Tongue (tissue), 2 donors: ENCODE results near the gene EXO1. TPM values are rescaled to one million over a fixed set of nuclear protein-coding genes. Genes with fewer than 3 reads are reported as not detected.

Source experiments
- DNase-seq: peaks from one replicate; pipeline ENCODE4 v3.0.0-alpha.2; 2015
- total RNA-seq: library from RNA; depleted of rRNA; stranded (reverse); fragments of >200 nt; gene quantifications from one replicate; pipeline ENCODE4 v1.2.3, GENCODE V29; 2014

EXO1 gene
- total RNA-seq, 1 donor from 2014 or later = 3.2 TPM

GRCh38 chr1:241895013-241895412, 47.0 kb downstream of the EXO1 start:
- no peak for DNase-seq

GRCh38 chr1:241896670-241896962, 48.6 kb downstream of the EXO1 start:
- DNase-seq = no peak

GRCh38 chr1:241899210-241899609, 51.2 kb downstream of the EXO1 start:
- DNase-seq = no peak

GRCh38 chr1:241900381-241900780, 52.4 kb downstream of the EXO1 start:
- no peak for DNase-seq

- DNase-seq = peak; percentile 66
These were observed 54.5 kb downstream of the EXO1 start for GRCh38 chr1:241902391-241903065.

- DNase-seq = no peak
These were observed 68.2 kb downstream of the EXO1 start for GRCh38 chr1:241916196-241916595.

- DNase-seq = no peak
These were observed 69.5 kb downstream of the EXO1 start for GRCh38 chr1:241917487-241917886.

GRCh38 chr1:241918879-241919278, 70.9 kb downstream of the EXO1 start:
- DNase-seq = no peak

GRCh38 chr1:241924080-241924808, 76.2 kb downstream of the EXO1 start:
- DNase-seq = no peak

- no peak for DNase-seq
These were observed 78.1 kb downstream of the EXO1 start for GRCh38 chr1:241926141-241926540.

- DNase-seq = no peak
These were observed 79.3 kb downstream of the EXO1 start for GRCh38 chr1:241927321-241927720.

- no peak for DNase-seq
These were observed 84.8 kb downstream of the EXO1 start for GRCh38 chr1:241932845-241933244.

- peak; percentile 79 for DNase-seq
These were observed 86.3 kb downstream of the EXO1 start for GRCh38 chr1:241934201-241934848.

GRCh38 chr1:241934866-241935265, 86.9 kb downstream of the EXO1 start:
- DNase-seq = peak; percentile 40

Other genes with a start within 250 kb of the EXO1 start
- gene CHML, start 207.8 kb upstream of the EXO1 start, total RNA-seq = 15.6 TPM
- 15.4 TPM for gene OPN3, start 207.8 kb upstream of the EXO1 start, total RNA-seq
- gene WDR64, start 195.9 kb upstream of the EXO1 start, total RNA-seq = not detected
- not detected for gene BECN2, start 109.6 kb downstream of the EXO1 start, total RNA-seq
- gene MAP1LC3C, start 150.9 kb downstream of the EXO1 start, total RNA-seq = 38.0 TPM